H9 (cell line): ENCODE data around the gene CENPH. TPM values are rescaled to one million over a fixed set of nuclear protein-coding genes. Genes with fewer than 3 reads are reported as not detected.

Source experiments
- DNase-seq: peaks from one replicate; pipeline ENCODE4 v3.0.0-alpha.2; 2017
- H2AFZ ChIP-seq: one replicate; pipeline ENCODE4 v1.6.1; 2013; ENCODE audit warnings: mild to moderate bottlenecking, low read length, control low read depth, moderate library complexity
- H2AK5ac ChIP-seq: 2 replicates; pipeline ENCODE4 v1.6.1; 2013; ENCODE audit warnings: low read length, control low read depth, mixed read lengths; ENCODE audit not compliant: insufficient read length
- H2BK120ac ChIP-seq: one replicate; pipeline ENCODE4 v1.6.1; 2013; ENCODE audit warnings: low read depth, mild to moderate bottlenecking, low read length, control low read depth, inconsistent platforms; ENCODE audit not compliant: poor library complexity, severe bottlenecking
- H2BK12ac ChIP-seq: 2 replicates; pipeline ENCODE4 v1.6.1; 2013; ENCODE audit warnings: low read length, control low read depth, mixed read lengths, low read depth; ENCODE audit not compliant: insufficient read length
- H2BK15ac ChIP-seq: 2 replicates; pipeline ENCODE4 v1.6.1; 2013; ENCODE audit warnings: low read depth, low read length, control low read depth
- H2BK20ac ChIP-seq: one replicate; pipeline ENCODE4 v1.6.1; 2013; ENCODE audit warnings: low read depth, mild to moderate bottlenecking, low read length, control low read depth, inconsistent platforms; ENCODE audit not compliant: poor library complexity, severe bottlenecking
- H2BK5ac ChIP-seq: 2 replicates; pipeline ENCODE4 v1.6.1; 2013; ENCODE audit warnings: low read length, control low read depth, mixed read lengths; ENCODE audit not compliant: insufficient read length
- H3K14ac ChIP-seq: 2 replicates; pipeline ENCODE4 v1.6.1; 2013; ENCODE audit warnings: low read length, control low read depth; ENCODE audit not compliant: insufficient read depth
- H3K18ac ChIP-seq: 2 replicates; pipeline ENCODE4 v1.6.1; 2013; ENCODE audit warnings: low read depth, mild to moderate bottlenecking, mixed read lengths, low read length, control low read depth; ENCODE audit not compliant: insufficient read length
- H3K23ac ChIP-seq: 2 replicates; pipeline ENCODE4 v1.6.1; 2013; ENCODE audit warnings: low read length, control low read depth, mixed read lengths, low read depth; ENCODE audit not compliant: insufficient read length
- H3K23me2 ChIP-seq: 2 replicates; pipeline ENCODE4 v1.6.1; 2013; ENCODE audit warnings: low read depth, mild to moderate bottlenecking, mixed read lengths, low read length, control low read depth; ENCODE audit not compliant: insufficient read length, poor library complexity, severe bottlenecking
- H3K27ac ChIP-seq: 2 replicates; pipeline ENCODE4 v1.5.1; 2013; ENCODE audit warnings: low read length, control low read depth, mixed read lengths, low read depth; ENCODE audit not compliant: insufficient read length
- H3K27me3 ChIP-seq: 2 replicates; pipeline ENCODE4 v1.6.1; 2013; ENCODE audit warnings: low read length, control low read depth, inconsistent platforms; ENCODE audit not compliant: insufficient read depth
- H3K4ac ChIP-seq: 2 replicates; pipeline ENCODE4 v1.6.1; 2013; ENCODE audit warnings: low read depth, mild to moderate bottlenecking, control low read depth, inconsistent platforms, low read length, moderate library complexity
- H3K4me1 ChIP-seq: 2 replicates; pipeline ENCODE4 v1.6.1; 2013; ENCODE audit warnings: low read length, control low read depth, inconsistent platforms; ENCODE audit not compliant: insufficient read depth
- H3K4me2 ChIP-seq: 2 replicates; pipeline ENCODE4 v1.6.1; 2013; ENCODE audit warnings: low read length, control low read depth, mixed read lengths; ENCODE audit not compliant: insufficient read length, insufficient read depth
- H3K56ac ChIP-seq: 2 replicates; pipeline ENCODE4 v1.6.1; 2013; ENCODE audit warnings: low read depth, mild to moderate bottlenecking, mixed read lengths, low read length, control low read depth; ENCODE audit not compliant: insufficient read length
- H3K79me1 ChIP-seq: 2 replicates; pipeline ENCODE4 v1.6.1; 2013; ENCODE audit warnings: low read depth, mild to moderate bottlenecking, moderate library complexity, low read length, control low read depth, inconsistent platforms; ENCODE audit not compliant: insufficient read depth, poor library complexity, severe bottlenecking
- H3K79me2 ChIP-seq: 2 replicates; pipeline ENCODE4 v1.6.1; 2013; ENCODE audit warnings: low read length, control low read depth, inconsistent platforms; ENCODE audit not compliant: insufficient read depth
- H3K9ac ChIP-seq: 2 replicates; pipeline ENCODE4 v1.6.1; 2013; ENCODE audit warnings: low read length, control low read depth, mixed read lengths; ENCODE audit not compliant: insufficient read length; ENCODE audit errors: extremely low read depth
- H3K9me3 ChIP-seq: one replicate; pipeline ENCODE4 v1.6.1; 2013; ENCODE audit warnings: low read depth, low read length, inconsistent platforms; ENCODE audit not compliant: control insufficient read depth
- H3T11ph ChIP-seq: one replicate; pipeline ENCODE4 v1.6.1; 2013; ENCODE audit warnings: mild to moderate bottlenecking, low read length, control low read depth, inconsistent platforms
- H4K20me1 ChIP-seq: one replicate; pipeline ENCODE4 v1.6.1; 2013; ENCODE audit not compliant: control insufficient read depth, insufficient read length, insufficient read depth
- H4K5ac ChIP-seq: 2 replicates; pipeline ENCODE4 v1.6.1; 2013; ENCODE audit warnings: low read depth, mild to moderate bottlenecking, mixed read lengths, low read length, control low read depth; ENCODE audit not compliant: insufficient read length
- H4K8ac ChIP-seq: replicated peaks from 2 replicates; pipeline ENCODE4 v1.6.1; 2013; ENCODE audit warnings: low read length, control low read depth, mixed read lengths, low read depth; ENCODE audit not compliant: insufficient read length
- H4K91ac ChIP-seq: 2 replicates; pipeline ENCODE4 v1.6.1; 2013; ENCODE audit warnings: low read depth, mild to moderate bottlenecking, moderate library complexity, mixed read lengths, low read length, control low read depth; ENCODE audit not compliant: insufficient read length
- H3K27ac Mint-ChIP-seq, 3 experiments: 2 replicates in 2 of 3; 3 replicates in 1 of 3; pipeline ENCODE4 v1.8.0; 2020 to 2021; ENCODE audit warnings: mixed read lengths in 3 of 3, mild to moderate bottlenecking in 1 of 3, moderate library complexity in 1 of 3
- H3K27me3 Mint-ChIP-seq: 2 replicates; pipeline ENCODE4 v1.8.0; 2021; ENCODE audit warnings: low read depth, mild to moderate bottlenecking, moderate library complexity, mixed read lengths
- H3K36me3 Mint-ChIP-seq, 3 experiments: 2 replicates in 2 of 3; 3 replicates in 1 of 3; pipeline ENCODE4 v1.8.0; 2020 to 2021; ENCODE audit warnings: low read depth in 3 of 3, mixed read lengths in 3 of 3; ENCODE audit not compliant: insufficient read depth in 1 of 3
- H3K4me1 Mint-ChIP-seq, 2 experiments: 2 replicates each; pipeline ENCODE4 v1.8.0; 2020; ENCODE audit warnings: mixed read lengths in 2 of 2
- H3K4me3 Mint-ChIP-seq, 2 experiments: 2 replicates in 1 of 2; 3 replicates in 1 of 2; pipeline ENCODE4 v1.8.0; 2020 to 2021; ENCODE audit warnings: mild to moderate bottlenecking in 2 of 2, mixed read lengths in 2 of 2, moderate library complexity in 1 of 2
- H3K9me3 Mint-ChIP-seq, 2 experiments: 2 replicates in 1 of 2; 3 replicates in 1 of 2; pipeline ENCODE4 v1.8.0; 2020; ENCODE audit warnings: mild to moderate bottlenecking in 2 of 2, mixed read lengths in 2 of 2, moderate library complexity in 1 of 2
- CTCF ChIP-seq: fragments of 200-600 bp; sonication (generic); conservative IDR thresholded peaks from 3 replicates; pipeline ENCODE4 v1.8.0; 2021; ENCODE audit warnings: antibody characterized with exemption, mild to moderate bottlenecking
- WGBS: extraction: QIAGEN DNeasy Blood & Tissue Kit; methylation state at CpG from one replicate; pipeline ENCODE4 v1.1.7; 2013; ENCODE audit warnings: missing lambda C conversion rate, low lambda C conversion rate, mixed read lengths; ENCODE audit not compliant: insufficient read length; ENCODE audit errors: extremely low coverage; 5-methylcytosine and 5-hydroxymethylcytosine counted together
- total RNA-seq: library from RNA; stranded (reverse); gene quantifications from 2 replicates; pipeline ENCODE4 v1.2.1, GENCODE V29; 2021

Gene CENPH
- total RNA-seq, 1 experiment from 2014 or later: 82.8 TPM

GRCh38 chr5:69217151-69217511, 27.7 kb downstream of the CENPH start:
- no peaks in the 10 kb centered on the region for H3K27me3 ChIP-seq
- TF ChIP-seq CTCF: no peak
- peaks cover 3 to 12% of the 10 kb centered on the region in 2 experiments for H3K4me1 Mint-ChIP-seq
- H2BK20ac ChIP-seq: no peak overlapping the region
- no peaks in the 10 kb centered on the region for H3K79me1 ChIP-seq
- H4K5ac ChIP-seq: no peak overlapping the region
- no peak overlapping the region for H3K14ac ChIP-seq
- no peaks in the 10 kb centered on the region for H3K27me3 Mint-ChIP-seq
- no peak overlapping the region for H3K27ac ChIP-seq
- H3K9ac ChIP-seq: no peak overlapping the region
- H3K23ac ChIP-seq: no peak overlapping the region
- peaks cover 4 to 8% of the 10 kb centered on the region in 2 experiments for H3K9me3 Mint-ChIP-seq
- no CpG with 5 or more reads among the region's 6 CpGs for WGBS
- H4K20me1 ChIP-seq: no peaks in the 10 kb centered on the region
- no peak overlapping the region for H3K4ac ChIP-seq
- H4K8ac ChIP-seq: no peak overlapping the region
- peaks cover 14 to 32% (median 25%) of the 10 kb centered on the region in 3 experiments for H3K36me3 Mint-ChIP-seq
- H3K18ac ChIP-seq: no peak overlapping the region
- no peaks in the 10 kb centered on the region for H3K4me1 ChIP-seq
- no peak overlapping the region for H2BK12ac ChIP-seq
- H3K56ac ChIP-seq: no peak overlapping the region
- no peak overlapping the region for H2AFZ ChIP-seq
- H3T11ph ChIP-seq: no peak overlapping the region
- H3K23me2 ChIP-seq: no peaks in the 10 kb centered on the region
- no peak for DNase-seq
- no peak overlapping the region for H4K91ac ChIP-seq
- H3K4me2 ChIP-seq: peak overlapping the region; percentile 52
- no peaks in the 10 kb centered on the region for H3K79me2 ChIP-seq
- H2BK15ac ChIP-seq: no peak overlapping the region; the same call in 1 of the 2 replicates
- H3K27ac Mint-ChIP-seq: peak overlapping the region in 1 of 3 experiments; percentile 51; a peak in 2 of 7 replicates
- no peaks in the 10 kb centered on the region for H3K9me3 ChIP-seq
- H2BK5ac ChIP-seq: no peak overlapping the region
- H2AK5ac ChIP-seq: no peak overlapping the region
- no peak overlapping the region for H2BK120ac ChIP-seq
- H3K4me3 Mint-ChIP-seq: peak overlapping the region; percentile 97 to 99
